Stomach (tissue), 4 donors: ENCODE measurements around the gene CDYL.

ENCODE experiments used
- EP300 ChIP-seq: sonication (generic); formaldehyde crosslinking; IDR thresholded peaks from one replicate; pipeline ENCODE4 v1.6.1; 2017; ENCODE audit warnings: antibody characterized with exemption
- POLR2A ChIP-seq, 4 donors: fragments of 450-650 bp; IDR thresholded peaks; one replicate each; pipeline ENCODE4 v1.6.1; 2016; ENCODE audit warnings: antibody characterized with exemption in 4 of 4, control low read depth in 2 of 4, mild to moderate bottlenecking in 1 of 4, moderate library complexity in 1 of 4
- POLR2AphosphoS5 ChIP-seq, 3 donors: sonication (generic); formaldehyde crosslinking; IDR thresholded peaks; one replicate each; pipeline ENCODE4 v1.6.1; 2016; ENCODE audit warnings: antibody characterized with exemption in 3 of 3
- TF ChIP-seq, protein P1 (sequence below), 7 experiments: fragments of 450-650 bp in 4 of 7; fragments of 200-600 bp in 3 of 7; sonication (generic) in 3 of 7; IDR thresholded peaks; one replicate each; pipeline ENCODE4 v1.5.1; 2016 to 2019; ENCODE audit warnings: antibody characterized with exemption in 7 of 7, control low read depth in 2 of 7, mild to moderate bottlenecking in 1 of 7

DNA sequence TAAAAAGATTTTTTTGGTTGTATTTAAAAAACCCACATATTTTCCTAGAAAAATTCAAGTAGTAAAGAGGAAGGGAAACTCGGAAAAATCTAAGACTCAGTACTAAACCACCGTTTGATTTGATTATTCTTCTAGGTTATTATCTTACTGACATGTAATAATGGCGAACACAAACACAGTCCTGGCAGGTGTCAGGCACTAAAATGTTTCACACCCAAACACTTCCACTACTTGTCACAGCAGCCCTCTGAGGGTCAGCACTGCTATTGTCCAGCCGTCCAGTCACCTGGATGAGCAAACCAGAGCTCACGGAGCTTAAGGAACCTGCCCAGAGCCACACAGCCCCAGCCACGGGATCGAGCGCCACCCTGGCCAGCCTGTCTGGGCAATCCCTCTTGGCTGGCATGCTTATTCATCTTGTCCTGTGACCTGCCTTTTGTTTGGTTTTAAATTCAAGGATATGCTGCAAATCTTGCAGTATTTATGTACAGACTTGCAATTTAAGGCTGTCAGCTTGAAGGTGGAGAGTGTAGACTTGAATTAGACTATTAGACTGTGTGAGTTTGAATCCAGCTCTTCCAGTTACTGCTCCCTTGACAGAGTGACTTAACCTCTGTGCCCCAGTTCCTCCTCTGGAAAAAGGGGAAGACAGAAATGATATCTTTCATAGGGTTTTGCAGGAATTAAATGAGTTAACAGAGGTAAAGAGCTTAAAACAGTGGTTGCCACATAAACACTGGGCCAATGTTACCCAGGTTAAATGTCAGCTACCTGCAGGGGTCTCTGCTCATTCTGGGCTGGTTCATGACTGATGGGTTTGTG lies 82.2 kb downstream of the CDYL start:
- TF ChIP-seq, protein P1, sequence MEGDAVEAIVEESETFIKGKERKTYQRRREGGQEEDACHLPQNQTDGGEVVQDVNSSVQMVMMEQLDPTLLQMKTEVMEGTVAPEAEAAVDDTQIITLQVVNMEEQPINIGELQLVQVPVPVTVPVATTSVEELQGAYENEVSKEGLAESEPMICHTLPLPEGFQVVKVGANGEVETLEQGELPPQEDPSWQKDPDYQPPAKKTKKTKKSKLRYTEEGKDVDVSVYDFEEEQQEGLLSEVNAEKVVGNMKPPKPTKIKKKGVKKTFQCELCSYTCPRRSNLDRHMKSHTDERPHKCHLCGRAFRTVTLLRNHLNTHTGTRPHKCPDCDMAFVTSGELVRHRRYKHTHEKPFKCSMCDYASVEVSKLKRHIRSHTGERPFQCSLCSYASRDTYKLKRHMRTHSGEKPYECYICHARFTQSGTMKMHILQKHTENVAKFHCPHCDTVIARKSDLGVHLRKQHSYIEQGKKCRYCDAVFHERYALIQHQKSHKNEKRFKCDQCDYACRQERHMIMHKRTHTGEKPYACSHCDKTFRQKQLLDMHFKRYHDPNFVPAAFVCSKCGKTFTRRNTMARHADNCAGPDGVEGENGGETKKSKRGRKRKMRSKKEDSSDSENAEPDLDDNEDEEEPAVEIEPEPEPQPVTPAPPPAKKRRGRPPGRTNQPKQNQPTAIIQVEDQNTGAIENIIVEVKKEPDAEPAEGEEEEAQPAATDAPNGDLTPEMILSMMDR (IDR thresholded peaks at IDR 0.05): no peak
- TF ChIP-seq POLR2A (IDR thresholded peaks at IDR 0.05) (no peak), POLR2AphosphoS5 (IDR thresholded peaks at IDR 0.05) (no peak), EP300 (no peak)
